Measurements from ENCODE around the gene TAF15. TPM values are rescaled to one million over a fixed set of nuclear protein-coding genes. Genes with fewer than 3 reads are reported as not detected.

TAF15 gene
- total RNA-seq, 2 experiments from 2014 or later, result 269 to 271 TPM

- ChIA-PET CTCF (interaction anchor here (0.7 to 2.7 kb wide), 7 partner anchors 16 to 253 kb away, joined by 3 to 17 read pairs (median 3); partner anchors contain the start of gene CCL5), POLR2A (interaction anchor here (1.0 to 2.1 kb wide), 7 partner anchors 12 to 196 kb away, joined by 3 to 23 read pairs (median 4); partner anchors contain the start of genes CCL3, CCL5 and TAF15)
- H3K27me3 Mint-ChIP-seq, result no peaks in the 10 kb centered on the region
- peak overlapping the region; percentile 92 for H3K27ac Mint-ChIP-seq
- no peaks in the 10 kb centered on the region for H3K9me3 Mint-ChIP-seq
- no peaks in the 10 kb centered on the region for H3K36me3 Mint-ChIP-seq
- H3K4me1 Mint-ChIP-seq (ENCODE audit: low read depth), result peaks cover 58% of the 10 kb centered on the region
- intact Hi-C loops (cut with micrococcal nuclease), result loop anchor here (1.0 to 5.0 kb wide), 2 partner anchors 16 to 176 kb away; partner anchors contain the start of gene CCL5
- DNase-seq, result peak; percentile 65
- peak overlapping the region; percentile 38 for H3K4me3 Mint-ChIP-seq
Measured at GRCh38 chr17:35895636-35896587, 86.6 kb downstream of the TAF15 start.

Other genes starting within 250 kb of the TAF15 start
- not detected for gene SLFN14, start 248.7 kb upstream of the TAF15 start, total RNA-seq
- gene PEX12, start 230.9 kb upstream of the TAF15 start, total RNA-seq, result 1 to 10 TPM; 4.9 to 6.0 TPM
- gene AP2B1, start 222.2 kb upstream of the TAF15 start, total RNA-seq, result 100 to 1,000 TPM; 187 to 192 TPM
- under 1 TPM; 0.26 to 0.73 TPM for gene RASL10B, start 77.8 kb upstream of the TAF15 start, total RNA-seq
- gene GAS2L2, start 56.2 kb upstream of the TAF15 start, total RNA-seq, result not detected
- not detected for gene C17orf50, start 48.6 kb upstream of the TAF15 start, total RNA-seq
- gene MMP28, start 13.8 kb upstream of the TAF15 start, total RNA-seq, result not detected
- under 1 TPM; 0.24 to 0.27 TPM for gene HEATR9, start 59.4 kb downstream of the TAF15 start, total RNA-seq
- gene CCL5, start 70.9 kb downstream of the TAF15 start, total RNA-seq, result 100 to 1,000 TPM; 120 to 133 TPM
- gene RDM1, start 121.3 kb downstream of the TAF15 start, total RNA-seq, result 10 to 100 TPM; 10.4 to 10.6 TPM
- not detected for gene LYZL6, start 134.2 kb downstream of the TAF15 start, total RNA-seq
- not detected for gene CCL16, start 172.0 kb downstream of the TAF15 start, total RNA-seq
- gene CCL14, start 177.2 kb downstream of the TAF15 start, total RNA-seq, result not detected
- not detected for gene CCL15, start 192.1 kb downstream of the TAF15 start, total RNA-seq
- gene CCL23, start 208.5 kb downstream of the TAF15 start, total RNA-seq, result not detected

Measured in activated CD4-positive, alpha-beta memory T cell treated with anti-CD3 and anti-CD28 coated beads for 36 hours (primary cell).